HepG2 (cell line): Measurements from ENCODE around the gene SWSAP1. TPM values are rescaled to one million over a fixed set of nuclear protein-coding genes. Genes with fewer than 3 reads are reported as not detected.

Experiments used
- CBX5 ChIP-seq: sonication (generic); formaldehyde crosslinking; IDR thresholded peaks from 2 replicates; pipeline ENCODE4 v1.4.0; 2020; ENCODE audit warnings: missing genetic modification reagents, borderline replicate concordance
- FOXO1 ChIP-seq: sonication (generic); formaldehyde crosslinking; IDR thresholded peaks from 2 replicates; pipeline ENCODE4 v1.4.0; 2020; ENCODE audit warnings: missing genetic modification reagents
- NCOA1 ChIP-seq: sonication (generic); formaldehyde crosslinking; IDR thresholded peaks from 2 replicates; pipeline ENCODE4 v1.9.0; 2021; ENCODE audit warnings: missing genetic modification reagents
- STAT5B ChIP-seq: sonication (generic); formaldehyde crosslinking; IDR thresholded peaks from 2 replicates; pipeline ENCODE4 v1.4.0; 2020; ENCODE audit warnings: missing genetic modification reagents
- TGIF2 ChIP-seq: IDR thresholded peaks from 2 replicates; pipeline ENCODE4 v1.6.1; 2016; ENCODE audit warnings: control low read depth, missing compliant biosample characterization
- ZBTB20 ChIP-seq: sonication (generic); formaldehyde crosslinking; IDR thresholded peaks from 2 replicates; pipeline ENCODE4 v1.8.1; 2023; ENCODE audit warnings: missing genetic modification reagents, low read depth, mild to moderate bottlenecking, borderline replicate concordance
- ZNF567 ChIP-seq: sonication (generic); formaldehyde crosslinking; IDR thresholded peaks from 2 replicates; pipeline ENCODE4 v1.8.1; 2023; ENCODE audit warnings: mild to moderate bottlenecking, missing genetic modification reagents, borderline replicate concordance
- polyA plus RNA-seq, 8 experiments: library from polyadenylated mRNA; depleted of rRNA in 3 of 8; stranded (reverse) in 7 of 8; unstranded in 1 of 8; fragments of >200 nt; fragmentation: Illumina TruSeq in 4 of 8; extraction: Trizol in 4 of 8; gene quantifications; 2 replicates each; pipeline versions ENCODE4 v1.2.1 to v1.2.3, GENCODE V29; 2011 to 2016; ENCODE audit warnings: low read depth in 4 of 8, missing spikeins in 1 of 8, mixed read lengths in 1 of 8; ENCODE audit not compliant: insufficient read depth in 1 of 8
- total RNA-seq, 5 experiments: library from RNA; depleted of rRNA; stranded (reverse); fragments of >200 nt; fragmentation: Illumina TruSeq; extraction: Trizol; gene quantifications; 2 replicates each; pipeline ENCODE4 v1.2.3, GENCODE V29; 2016; ENCODE audit warnings: low read depth in 1 of 5
- TF ChIP-seq, protein P1 (sequence below), 2 experiments: fragments of 450-650 bp in 1 of 2; sonication (generic) in 1 of 2; formaldehyde crosslinking in 1 of 2; IDR thresholded peaks; 2 replicates each; pipeline versions ENCODE4 v1.6.1 to v1.8.0; 2016 to 2022; ENCODE audit warnings: antibody characterized with exemption in 1 of 2, mild to moderate bottlenecking in 1 of 2, missing genetic modification reagents in 1 of 2
- TF ChIP-seq, protein P2 (sequence below): sonication (generic); formaldehyde crosslinking; conservative IDR thresholded peaks from 2 replicates; pipeline ENCODE4 v1.8.0; 2022; ENCODE audit warnings: low read depth, missing genetic modification reagents
- TF ChIP-seq, protein P3 (sequence below): fragments of 450-650 bp; IDR thresholded peaks from 2 replicates; pipeline ENCODE4 v1.6.1; 2016
- TF ChIP-seq, protein P4 (sequence below): sonication (generic); formaldehyde crosslinking; IDR thresholded peaks from 2 replicates; pipeline ENCODE4 v1.5.0; 2020; ENCODE audit warnings: missing genetic modification reagents
- TF ChIP-seq, protein P5 (sequence below): sonication (generic); formaldehyde crosslinking; IDR thresholded peaks from 2 replicates; pipeline ENCODE4 v1.5.0; 2020; ENCODE audit warnings: missing genetic modification reagents, mild to moderate bottlenecking, borderline replicate concordance

SWSAP1 gene
- total and polyA plus RNA-seq, 2 of the 13 experiments (the other 11 are each of a cell fraction or from before 2014, with no cell fraction given) = 2.7 to 3.3 TPM

DNA sequence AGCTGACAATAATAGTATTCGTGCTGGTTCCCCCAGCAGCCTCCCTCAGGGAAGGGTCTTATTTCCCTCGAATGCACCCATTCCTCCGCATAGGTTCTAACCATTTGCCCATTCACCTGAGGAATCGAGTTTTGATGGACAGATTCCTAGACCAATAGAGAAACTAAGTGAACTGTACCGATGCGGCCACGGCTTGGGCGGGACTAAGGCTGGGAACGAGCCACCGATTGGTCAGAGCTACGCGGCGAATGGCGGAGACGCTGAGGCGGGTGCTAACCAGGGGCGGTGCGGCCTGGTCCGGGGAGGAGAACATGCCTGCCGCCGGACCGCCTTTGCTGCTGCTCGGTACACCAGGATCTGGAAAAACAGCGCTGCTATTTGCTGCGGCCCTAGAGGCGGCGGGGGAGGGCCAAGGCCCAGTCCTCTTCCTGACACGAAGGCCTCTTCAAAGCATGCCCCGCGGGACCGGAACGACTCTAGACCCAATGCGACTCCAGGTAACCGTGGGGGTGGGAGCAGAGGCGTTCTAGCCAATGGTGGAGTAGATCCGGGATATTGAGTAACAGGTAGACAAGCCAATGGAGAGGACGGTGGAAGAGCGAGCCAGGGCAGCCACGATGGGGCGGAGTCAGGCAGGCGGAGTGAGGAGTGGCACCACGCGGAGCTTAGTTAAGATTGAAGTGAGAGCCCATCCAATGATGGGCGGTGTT, at the start of gene SWSAP1 (continued):
- TF ChIP-seq, protein P1, sequence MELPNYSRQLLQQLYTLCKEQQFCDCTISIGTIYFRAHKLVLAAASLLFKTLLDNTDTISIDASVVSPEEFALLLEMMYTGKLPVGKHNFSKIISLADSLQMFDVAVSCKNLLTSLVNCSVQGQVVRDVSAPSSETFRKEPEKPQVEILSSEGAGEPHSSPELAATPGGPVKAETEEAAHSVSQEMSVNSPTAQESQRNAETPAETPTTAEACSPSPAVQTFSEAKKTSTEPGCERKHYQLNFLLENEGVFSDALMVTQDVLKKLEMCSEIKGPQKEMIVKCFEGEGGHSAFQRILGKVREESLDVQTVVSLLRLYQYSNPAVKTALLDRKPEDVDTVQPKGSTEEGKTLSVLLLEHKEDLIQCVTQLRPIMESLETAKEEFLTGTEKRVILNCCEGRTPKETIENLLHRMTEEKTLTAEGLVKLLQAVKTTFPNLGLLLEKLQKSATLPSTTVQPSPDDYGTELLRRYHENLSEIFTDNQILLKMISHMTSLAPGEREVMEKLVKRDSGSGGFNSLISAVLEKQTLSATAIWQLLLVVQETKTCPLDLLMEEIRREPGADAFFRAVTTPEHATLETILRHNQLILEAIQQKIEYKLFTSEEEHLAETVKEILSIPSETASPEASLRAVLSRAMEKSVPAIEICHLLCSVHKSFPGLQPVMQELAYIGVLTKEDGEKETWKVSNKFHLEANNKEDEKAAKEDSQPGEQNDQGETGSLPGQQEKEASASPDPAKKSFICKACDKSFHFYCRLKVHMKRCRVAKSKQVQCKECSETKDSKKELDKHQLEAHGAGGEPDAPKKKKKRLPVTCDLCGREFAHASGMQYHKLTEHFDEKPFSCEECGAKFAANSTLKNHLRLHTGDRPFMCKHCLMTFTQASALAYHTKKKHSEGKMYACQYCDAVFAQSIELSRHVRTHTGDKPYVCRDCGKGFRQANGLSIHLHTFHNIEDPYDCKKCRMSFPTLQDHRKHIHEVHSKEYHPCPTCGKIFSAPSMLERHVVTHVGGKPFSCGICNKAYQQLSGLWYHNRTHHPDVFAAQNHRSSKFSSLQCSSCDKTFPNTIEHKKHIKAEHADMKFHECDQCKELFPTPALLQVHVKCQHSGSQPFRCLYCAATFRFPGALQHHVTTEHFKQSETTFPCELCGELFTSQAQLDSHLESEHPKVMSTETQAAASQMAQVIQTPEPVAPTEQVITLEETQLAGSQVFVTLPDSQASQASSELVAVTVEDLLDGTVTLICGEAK (IDR thresholded peaks at IDR 0.05) = no peak
- TF ChIP-seq, protein P1 (CRISPR knock-in tag; IDR thresholded peaks at IDR 0.05) = peak; percentile 61; the same call in 1 of the 2 replicates
- no peak for TF ChIP-seq ZBTB20 (CRISPR knock-in tag)
- TF ChIP-seq NCOA1 = no peak
- TF ChIP-seq, protein P2, sequence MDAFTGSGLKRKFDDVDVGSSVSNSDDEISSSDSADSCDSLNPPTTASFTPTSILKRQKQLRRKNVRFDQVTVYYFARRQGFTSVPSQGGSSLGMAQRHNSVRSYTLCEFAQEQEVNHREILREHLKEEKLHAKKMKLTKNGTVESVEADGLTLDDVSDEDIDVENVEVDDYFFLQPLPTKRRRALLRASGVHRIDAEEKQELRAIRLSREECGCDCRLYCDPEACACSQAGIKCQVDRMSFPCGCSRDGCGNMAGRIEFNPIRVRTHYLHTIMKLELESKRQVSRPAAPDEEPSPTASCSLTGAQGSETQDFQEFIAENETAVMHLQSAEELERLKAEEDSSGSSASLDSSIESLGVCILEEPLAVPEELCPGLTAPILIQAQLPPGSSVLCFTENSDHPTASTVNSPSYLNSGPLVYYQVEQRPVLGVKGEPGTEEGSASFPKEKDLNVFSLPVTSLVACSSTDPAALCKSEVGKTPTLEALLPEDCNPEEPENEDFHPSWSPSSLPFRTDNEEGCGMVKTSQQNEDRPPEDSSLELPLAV (CRISPR knock-in tag) = no peak
- TF ChIP-seq STAT5B (CRISPR knock-in tag) = no peak
- no peak for TF ChIP-seq ZNF567 (CRISPR knock-in tag)
- peak; percentile 40; the same call in 1 of the 2 replicates for TF ChIP-seq FOXO1 (CRISPR knock-in tag)
- peak; percentile 71 for TF ChIP-seq TGIF2
- TF ChIP-seq, protein P3, sequence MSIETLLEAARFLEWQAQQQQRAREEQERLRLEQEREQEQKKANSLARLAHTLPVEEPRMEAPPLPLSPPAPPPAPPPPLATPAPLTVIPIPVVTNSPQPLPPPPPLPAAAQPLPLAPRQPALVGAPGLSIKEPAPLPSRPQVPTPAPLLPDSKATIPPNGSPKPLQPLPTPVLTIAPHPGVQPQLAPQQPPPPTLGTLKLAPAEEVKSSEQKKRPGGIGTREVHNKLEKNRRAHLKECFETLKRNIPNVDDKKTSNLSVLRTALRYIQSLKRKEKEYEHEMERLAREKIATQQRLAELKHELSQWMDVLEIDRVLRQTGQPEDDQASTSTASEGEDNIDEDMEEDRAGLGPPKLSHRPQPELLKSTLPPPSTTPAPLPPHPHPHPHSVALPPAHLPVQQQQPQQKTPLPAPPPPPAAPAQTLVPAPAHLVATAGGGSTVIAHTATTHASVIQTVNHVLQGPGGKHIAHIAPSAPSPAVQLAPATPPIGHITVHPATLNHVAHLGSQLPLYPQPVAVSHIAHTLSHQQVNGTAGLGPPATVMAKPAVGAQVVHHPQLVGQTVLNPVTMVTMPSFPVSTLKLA = no peak; the same call in 1 of the 2 replicates
- TF ChIP-seq, protein P4, sequence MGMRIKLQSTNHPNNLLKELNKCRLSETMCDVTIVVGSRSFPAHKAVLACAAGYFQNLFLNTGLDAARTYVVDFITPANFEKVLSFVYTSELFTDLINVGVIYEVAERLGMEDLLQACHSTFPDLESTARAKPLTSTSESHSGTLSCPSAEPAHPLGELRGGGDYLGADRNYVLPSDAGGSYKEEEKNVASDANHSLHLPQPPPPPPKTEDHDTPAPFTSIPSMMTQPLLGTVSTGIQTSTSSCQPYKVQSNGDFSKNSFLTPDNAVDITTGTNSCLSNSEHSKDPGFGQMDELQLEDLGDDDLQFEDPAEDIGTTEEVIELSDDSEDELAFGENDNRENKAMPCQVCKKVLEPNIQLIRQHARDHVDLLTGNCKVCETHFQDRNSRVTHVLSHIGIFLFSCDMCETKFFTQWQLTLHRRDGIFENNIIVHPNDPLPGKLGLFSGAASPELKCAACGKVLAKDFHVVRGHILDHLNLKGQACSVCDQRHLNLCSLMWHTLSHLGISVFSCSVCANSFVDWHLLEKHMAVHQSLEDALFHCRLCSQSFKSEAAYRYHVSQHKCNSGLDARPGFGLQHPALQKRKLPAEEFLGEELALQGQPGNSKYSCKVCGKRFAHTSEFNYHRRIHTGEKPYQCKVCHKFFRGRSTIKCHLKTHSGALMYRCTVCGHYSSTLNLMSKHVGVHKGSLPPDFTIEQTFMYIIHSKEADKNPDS = no peak
- TF ChIP-seq, protein P5, sequence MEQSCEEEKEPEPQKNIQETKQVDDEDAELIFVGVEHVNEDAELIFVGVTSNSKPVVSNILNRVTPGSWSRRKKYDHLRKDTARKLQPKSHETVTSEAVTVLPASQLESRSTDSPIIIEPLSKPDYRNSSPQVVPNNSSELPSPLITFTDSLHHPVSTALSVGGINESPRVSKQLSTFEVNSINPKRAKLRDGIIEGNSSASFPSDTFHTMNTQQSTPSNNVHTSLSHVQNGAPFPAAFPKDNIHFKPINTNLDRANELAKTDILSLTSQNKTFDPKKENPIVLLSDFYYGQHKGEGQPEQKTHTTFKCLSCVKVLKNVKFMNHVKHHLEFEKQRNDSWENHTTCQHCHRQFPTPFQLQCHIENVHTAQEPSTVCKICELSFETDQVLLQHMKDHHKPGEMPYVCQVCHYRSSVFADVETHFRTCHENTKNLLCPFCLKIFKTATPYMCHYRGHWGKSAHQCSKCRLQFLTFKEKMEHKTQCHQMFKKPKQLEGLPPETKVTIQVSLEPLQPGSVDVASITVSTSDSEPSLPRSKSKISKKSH (CRISPR knock-in tag) = peak; percentile 98
- TF ChIP-seq CBX5 (CRISPR knock-in tag) = no peak
